ENCODE measurements around the gene CAMTA2. TPM values are rescaled to one million over a fixed set of nuclear protein-coding genes. Genes with fewer than 3 reads are reported as not detected.
A peak's percentile ranks its signal among the peaks of the same experiment; 100 is the strongest.

CAMTA2 gene
- total RNA-seq, 1 experiment from 2014 or later, result 9.2 TPM

GRCh38 chr17:4939546-4939795 lies 48.0 kb downstream of the CAMTA2 start (continued):
- TF ChIP-seq ZNF512 (CRISPR knock-in tag; IDR thresholded peaks at IDR 0.05; ENCODE audit: borderline replicate concordance) (no peak), OVOL2 (CRISPR knock-in tag; IDR thresholded peaks at IDR 0.05; ENCODE audit: borderline replicate concordance) (no peak), ZBTB43 (CRISPR knock-in tag; IDR thresholded peaks at IDR 0.05) (no peak), ATF6 (CRISPR knock-in tag; IDR thresholded peaks at IDR 0.05) (no peak), RORB (CRISPR knock-in tag; IDR thresholded peaks at IDR 0.05) (no peak), ZNF425 (CRISPR knock-in tag; conservative IDR thresholded peaks at IDR 0.05) (no peak), ZNF232 (CRISPR knock-in tag; IDR thresholded peaks at IDR 0.05) (no peak), CREM (CRISPR knock-in tag; IDR thresholded peaks at IDR 0.05) (no peak), ZNF281 (CRISPR knock-in tag; IDR thresholded peaks at IDR 0.05) (no peak), GTF2I (CRISPR knock-in tag; conservative IDR thresholded peaks at IDR 0.05) (no peak), CDX4 (CRISPR knock-in tag; IDR thresholded peaks at IDR 0.05; ENCODE audit: borderline replicate concordance) (no peak), RELA (CRISPR knock-in tag; IDR thresholded peaks at IDR 0.05; ENCODE audit: borderline replicate concordance) (no peak), ETV6 (CRISPR knock-in tag; IDR thresholded peaks at IDR 0.05) (no peak), HMGA2 (CRISPR knock-in tag; IDR thresholded peaks at IDR 0.05) (no peak), ARID4B (CRISPR knock-in tag; IDR thresholded peaks at IDR 0.05; ENCODE audit: borderline replicate concordance) (0 out of 2 replicates have a peak, but pooled peaks have one; percentile 33), E2F5 (CRISPR knock-in tag; IDR thresholded peaks at IDR 0.05) (no peak), NR2C2 (CRISPR knock-in tag; IDR thresholded peaks at IDR 0.05) (no peak), AFF4 (CRISPR knock-in tag; IDR thresholded peaks at IDR 0.05; ENCODE audit: borderline replicate concordance) (no peak), ZBTB21 (CRISPR knock-in tag; IDR thresholded peaks at IDR 0.05; ENCODE audit: borderline replicate concordance) (no peak)
